Measurements from ENCODE around the gene ZFYVE9.
"Not testable (repeated sequence)": the region's sequence is repeated elsewhere in the genome, so short reads cannot be mapped to it uniquely, and the experiment has no call there.

The ZFYVE9 gene

DNA sequence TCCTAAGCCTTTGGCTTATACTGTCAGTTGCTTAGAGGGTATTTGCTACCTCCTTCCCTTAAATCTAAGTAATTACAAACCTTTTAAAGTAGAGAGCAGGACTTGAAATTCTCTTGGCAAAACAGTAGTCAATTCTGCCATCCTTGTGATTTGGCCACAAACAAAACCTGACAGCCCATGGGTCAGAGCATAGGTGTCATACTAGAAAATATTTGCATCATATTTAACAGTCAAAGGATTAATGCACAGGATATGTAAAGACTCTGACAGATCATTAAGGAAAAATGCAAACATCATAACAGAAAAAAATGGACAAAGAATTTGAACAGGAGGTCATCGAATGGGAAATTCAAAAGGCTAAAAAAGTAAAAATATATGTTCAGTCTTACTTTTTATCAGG lies 50.5 kb downstream of the ZFYVE9 start:
- no peak overlapping the region for H3K4me3 ChIP-seq (ENCODE audit: low read depth, low read length)
- TF ChIP-seq, protein P1, sequence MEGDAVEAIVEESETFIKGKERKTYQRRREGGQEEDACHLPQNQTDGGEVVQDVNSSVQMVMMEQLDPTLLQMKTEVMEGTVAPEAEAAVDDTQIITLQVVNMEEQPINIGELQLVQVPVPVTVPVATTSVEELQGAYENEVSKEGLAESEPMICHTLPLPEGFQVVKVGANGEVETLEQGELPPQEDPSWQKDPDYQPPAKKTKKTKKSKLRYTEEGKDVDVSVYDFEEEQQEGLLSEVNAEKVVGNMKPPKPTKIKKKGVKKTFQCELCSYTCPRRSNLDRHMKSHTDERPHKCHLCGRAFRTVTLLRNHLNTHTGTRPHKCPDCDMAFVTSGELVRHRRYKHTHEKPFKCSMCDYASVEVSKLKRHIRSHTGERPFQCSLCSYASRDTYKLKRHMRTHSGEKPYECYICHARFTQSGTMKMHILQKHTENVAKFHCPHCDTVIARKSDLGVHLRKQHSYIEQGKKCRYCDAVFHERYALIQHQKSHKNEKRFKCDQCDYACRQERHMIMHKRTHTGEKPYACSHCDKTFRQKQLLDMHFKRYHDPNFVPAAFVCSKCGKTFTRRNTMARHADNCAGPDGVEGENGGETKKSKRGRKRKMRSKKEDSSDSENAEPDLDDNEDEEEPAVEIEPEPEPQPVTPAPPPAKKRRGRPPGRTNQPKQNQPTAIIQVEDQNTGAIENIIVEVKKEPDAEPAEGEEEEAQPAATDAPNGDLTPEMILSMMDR (IDR thresholded peaks at IDR 0.05; ENCODE audit: borderline replicate concordance, insufficient read depth, low read depth, low read length), result no peak

DNA sequence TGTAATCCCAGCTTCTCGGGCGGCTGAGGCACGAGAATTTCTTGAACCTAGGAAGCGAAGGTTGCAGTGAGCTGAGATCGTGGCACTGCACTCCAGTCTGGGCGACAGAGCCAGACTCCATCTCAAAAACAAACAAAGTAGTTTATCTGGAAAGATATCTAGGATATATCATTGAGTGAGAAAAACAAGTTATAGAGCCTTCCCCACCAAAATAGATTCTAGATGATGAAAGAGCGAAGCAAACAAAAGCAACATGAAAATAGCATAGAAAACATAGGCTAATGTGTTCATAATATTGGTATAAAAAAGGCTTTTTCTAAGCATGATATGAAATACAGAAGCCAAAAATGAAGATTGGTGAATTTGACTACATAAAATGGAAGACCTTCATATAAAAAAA lies 52.1 kb downstream of the ZFYVE9 start:
- TF ChIP-seq, protein P1 (IDR thresholded peaks at IDR 0.05; ENCODE audit: borderline replicate concordance, insufficient read depth, low read depth, low read length), result no peak
- H3K4me3 ChIP-seq (ENCODE audit: low read depth, low read length), result no peak overlapping the region

DNA sequence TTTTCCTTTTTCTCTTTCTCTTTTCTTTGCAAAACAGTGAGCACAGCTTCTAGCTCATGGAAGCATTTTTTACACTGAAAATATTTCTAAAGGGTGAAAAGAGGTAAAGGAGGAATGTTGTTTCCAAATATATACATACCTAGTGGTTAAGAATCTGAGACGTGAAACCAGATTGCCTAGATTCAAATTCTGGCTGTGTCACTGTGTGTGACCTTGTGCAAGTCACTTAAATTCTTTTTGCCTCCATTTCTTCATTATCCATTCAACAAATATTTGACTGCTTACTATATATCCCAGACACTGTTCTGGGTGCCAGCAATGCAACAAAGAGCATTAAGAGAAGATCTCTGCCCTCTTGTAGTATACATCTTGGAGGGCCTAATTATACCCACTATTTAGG lies 53.3 kb downstream of the ZFYVE9 start:
- no peak overlapping the region for H3K4me3 ChIP-seq (ENCODE audit: low read depth, low read length)
- TF ChIP-seq, protein P1 (IDR thresholded peaks at IDR 0.05; ENCODE audit: borderline replicate concordance, insufficient read depth, low read depth, low read length), result no peak

DNA sequence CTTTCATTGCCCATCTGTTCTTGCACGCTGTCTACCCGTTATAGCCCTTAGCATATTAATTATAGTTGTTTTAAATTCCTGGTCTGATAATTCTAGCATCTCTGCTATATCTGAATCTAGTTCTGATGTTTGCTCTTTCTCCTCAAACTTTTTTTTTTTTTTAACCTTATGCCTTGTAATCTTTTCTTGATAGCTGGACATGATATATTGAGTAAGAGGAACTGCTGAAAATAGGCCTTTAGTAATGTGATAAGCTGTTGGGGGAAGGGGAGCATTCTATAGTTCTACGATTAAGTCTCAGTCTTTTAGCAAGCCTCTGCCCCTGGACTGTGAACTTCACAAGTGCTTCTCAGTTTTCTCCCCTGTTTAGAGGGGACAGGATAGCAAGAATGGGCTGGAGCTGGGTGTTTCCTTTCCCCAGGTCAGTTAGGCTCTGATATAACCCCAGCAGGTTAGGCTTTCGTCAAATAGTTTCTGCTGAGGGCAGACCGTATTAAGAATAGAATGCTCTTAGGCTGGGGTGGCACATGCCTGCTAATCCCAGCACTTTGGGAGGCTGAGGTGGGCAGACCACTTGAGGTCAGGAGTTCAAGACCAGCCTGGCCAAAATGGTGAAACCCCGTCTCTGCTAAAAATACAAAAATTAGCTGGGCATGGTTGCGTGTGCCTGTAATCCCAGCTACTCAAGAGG lies 62.2 kb downstream of the ZFYVE9 start:
- H3K4me3 ChIP-seq (ENCODE audit: low read depth, low read length), result no peak overlapping the region
- TF ChIP-seq, protein P1 (IDR thresholded peaks at IDR 0.05; ENCODE audit: borderline replicate concordance, insufficient read depth, low read depth, low read length), result no peak

DNA sequence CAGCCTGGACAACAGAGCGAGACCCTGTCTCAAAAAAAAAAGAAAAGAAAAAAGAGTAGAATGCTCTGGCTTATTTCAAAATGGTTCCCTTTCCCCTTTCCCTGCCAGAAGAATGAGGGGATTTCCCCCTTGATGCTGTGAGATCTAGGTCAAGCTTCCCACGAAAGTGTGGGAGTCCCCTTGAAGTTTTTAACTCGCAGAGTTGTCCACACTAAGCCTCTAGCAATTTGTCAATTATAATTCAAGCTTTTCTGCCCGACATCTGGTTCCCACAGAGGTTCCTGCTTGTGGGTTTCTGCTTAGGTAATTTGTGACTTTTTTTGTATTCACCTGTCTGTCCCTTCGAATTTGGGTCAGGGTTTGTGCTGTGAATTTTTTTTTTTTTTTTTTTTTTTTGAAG lies 62.8 kb downstream of the ZFYVE9 start:
- no peak overlapping the region for H3K4me3 ChIP-seq (ENCODE audit: low read depth, low read length)
- TF ChIP-seq, protein P1 (IDR thresholded peaks at IDR 0.05; ENCODE audit: borderline replicate concordance, insufficient read depth, low read depth, low read length), result no peak

DNA sequence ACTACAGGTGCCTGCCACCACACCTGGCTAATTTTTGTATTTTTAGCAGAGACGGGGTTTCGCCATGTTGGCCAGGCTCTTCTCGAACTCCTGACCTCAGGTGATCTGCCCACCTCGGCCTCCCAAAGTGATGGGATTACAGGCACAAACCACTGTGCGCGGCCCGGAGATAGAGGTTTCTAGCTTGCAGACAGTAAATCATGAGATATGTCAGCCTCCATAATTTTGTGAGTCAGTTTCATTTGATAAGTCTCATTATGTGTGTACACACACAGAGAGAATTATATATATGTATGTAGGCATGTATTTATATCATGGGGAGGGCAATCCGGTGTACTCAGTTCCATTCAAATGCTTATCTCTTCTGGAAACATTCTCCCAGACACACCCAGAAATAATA lies 64.8 kb downstream of the ZFYVE9 start:
- not testable (repeated sequence) for H3K4me3 ChIP-seq (ENCODE audit: low read depth, low read length)

DNA sequence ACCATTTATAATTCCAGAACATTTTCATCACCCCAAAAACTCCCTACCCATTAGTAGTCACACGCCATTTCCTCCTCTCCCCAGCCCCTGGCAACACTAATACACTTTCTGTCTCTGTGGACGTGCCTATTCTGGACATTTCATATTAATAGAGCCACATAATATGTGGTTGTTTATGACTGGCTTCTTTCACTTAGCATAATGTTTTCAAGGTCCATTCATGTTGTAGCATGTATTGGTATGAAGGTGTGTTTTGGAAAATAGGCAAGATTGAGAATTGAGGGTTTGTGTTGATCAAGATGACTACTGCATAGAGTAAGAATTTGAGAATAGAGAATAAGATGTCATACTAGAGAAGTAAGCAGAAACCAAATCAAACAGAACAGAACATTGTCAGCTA lies 67.5 kb downstream of the ZFYVE9 start:
- H3K4me3 ChIP-seq (ENCODE audit: low read depth, low read length), result no peak overlapping the region
- TF ChIP-seq, protein P1 (IDR thresholded peaks at IDR 0.05; ENCODE audit: borderline replicate concordance, insufficient read depth, low read depth, low read length), result no peak

Measured in GM12875 (cell line).